ENCODE results near the gene LRP10. TPM values are rescaled to one million over a fixed set of nuclear protein-coding genes. Genes with fewer than 3 reads are reported as not detected.

The LRP10 gene
- total and polyA plus RNA-seq, 2 donors (not counting 1 experiment from before 2014, with no cell fraction given), result 99.7 to 120 TPM

DNA sequence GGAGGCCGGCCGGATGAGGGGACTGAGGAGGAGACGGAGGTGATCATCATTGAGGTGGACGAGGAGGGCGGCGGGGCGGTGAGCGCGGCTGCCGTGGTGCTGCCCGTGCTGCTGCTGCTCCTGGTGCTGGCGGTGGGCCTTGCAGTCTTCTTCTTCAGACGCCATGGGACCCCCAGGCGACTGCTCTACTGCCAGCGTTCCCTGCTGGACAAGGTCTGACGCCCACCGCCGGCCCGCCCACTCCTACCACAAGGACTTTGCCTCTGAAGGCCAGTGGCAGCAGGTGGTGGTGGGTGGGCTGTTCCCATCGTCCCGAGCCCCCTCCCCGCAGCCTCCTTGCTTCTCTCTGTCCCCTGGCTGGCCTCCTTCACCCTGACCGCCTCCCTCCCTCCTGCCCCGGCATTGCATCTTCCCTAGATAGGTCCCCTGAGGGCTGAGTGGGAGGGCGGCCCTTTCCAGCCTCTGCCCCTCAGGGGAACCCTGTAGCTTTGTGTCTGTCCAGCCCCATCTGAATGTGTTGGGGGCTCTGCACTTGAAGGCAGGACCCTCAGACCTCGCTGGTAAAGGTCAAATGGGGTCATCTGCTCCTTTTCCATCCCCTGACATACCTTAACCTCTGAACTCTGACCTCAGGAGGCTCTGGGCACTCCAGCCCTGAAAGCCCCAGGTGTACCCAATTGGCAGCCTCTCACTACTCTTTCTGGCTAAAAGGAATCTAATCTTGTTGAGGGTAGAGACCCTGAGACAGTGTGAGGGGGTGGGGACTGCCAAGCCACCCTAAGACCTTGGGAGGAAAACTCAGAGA lies 25.5 kb upstream of the LRP10 start:
- H3K36me3 ChIP-seq (replicated peaks in 1 of 2; ENCODE audit: control extremely low read depth in 1 of 2, control insufficient read depth in 1 of 2, extremely low read depth in 1 of 2, insufficient read depth in 2 of 2, low read length in 1 of 2), result no peaks in the 10 kb centered on the region
- intact Hi-C loops (cut with micrococcal nuclease), result no loop called here
- no peaks in the 10 kb centered on the region for H3K4me1 ChIP-seq (ENCODE audit: control insufficient read depth in 2 of 2, insufficient read depth in 2 of 2, low read length in 2 of 2)
- CTCF ChIA-PET, result no interaction called here
- 93% methylated on average over 14 of the region's 26 CpGs for WGBS (ENCODE audit: insufficient coverage)
- no peak overlapping the region for H3K4me3 ChIP-seq (ENCODE audit: control extremely low read depth in 1 of 5, extremely low read depth in 1 of 5, insufficient read depth in 1 of 5, low read depth in 2 of 5, low read length in 4 of 5)
- Mint-ChIP-seq H3K9me3 (ENCODE audit: insufficient read depth) (no peaks in the 10 kb centered on the region), H3K4me1 (no peaks in the 10 kb centered on the region), H3K4me3 (no peak overlapping the region), H3K27me3 (peaks cover 10% of the 10 kb centered on the region), H3K27ac (no peak overlapping the region)
- no peaks in the 10 kb centered on the region for H3K9me3 ChIP-seq (ENCODE audit: control extremely low read depth in 1 of 3, control insufficient read depth in 2 of 3, insufficient read depth in 1 of 3, low read length in 2 of 3)
- no peak overlapping the region for H2AFZ ChIP-seq (ENCODE audit: insufficient read depth, low read depth, low read length, poor library complexity, severe bottlenecking)
- no peak overlapping the region for H3K9ac ChIP-seq (ENCODE audit: low read length)
- no peaks in the 10 kb centered on the region for H3K79me2 ChIP-seq (ENCODE audit: control insufficient read depth, insufficient read depth, low read length)
- no peak for ATAC-seq (ENCODE audit: low read depth)
- TF ChIP-seq CTCF (IDR thresholded peaks at IDR 0.05) (no peak), EZH2 (IDR thresholded peaks at IDR 0.05; ENCODE audit: borderline replicate concordance, insufficient read depth, low read depth, low read length, poor library complexity, severe bottlenecking) (no peak)
- DNase-seq, result no peak
- POLR2A ChIA-PET, result no interaction called here
- no peak overlapping the region for H3K4me2 ChIP-seq (replicated peaks; ENCODE audit: low read depth, low read length, poor library complexity, severe bottlenecking)
- H3K27me3 ChIP-seq (replicated peaks in 1 of 4; ENCODE audit: control extremely low read depth in 1 of 4, control insufficient read depth in 3 of 4, insufficient read depth in 4 of 4, low read length in 3 of 4), result peaks cover 0 to 19% (median 0%) of the 10 kb centered on the region in 4 experiments
- H3K27ac ChIP-seq (ENCODE audit: low read length in 2 of 2), result no peak overlapping the region
- no peaks in the 10 kb centered on the region for H4K20me1 ChIP-seq (ENCODE audit: control insufficient read depth, insufficient read depth, low read length, poor library complexity, severe bottlenecking)

DNA sequence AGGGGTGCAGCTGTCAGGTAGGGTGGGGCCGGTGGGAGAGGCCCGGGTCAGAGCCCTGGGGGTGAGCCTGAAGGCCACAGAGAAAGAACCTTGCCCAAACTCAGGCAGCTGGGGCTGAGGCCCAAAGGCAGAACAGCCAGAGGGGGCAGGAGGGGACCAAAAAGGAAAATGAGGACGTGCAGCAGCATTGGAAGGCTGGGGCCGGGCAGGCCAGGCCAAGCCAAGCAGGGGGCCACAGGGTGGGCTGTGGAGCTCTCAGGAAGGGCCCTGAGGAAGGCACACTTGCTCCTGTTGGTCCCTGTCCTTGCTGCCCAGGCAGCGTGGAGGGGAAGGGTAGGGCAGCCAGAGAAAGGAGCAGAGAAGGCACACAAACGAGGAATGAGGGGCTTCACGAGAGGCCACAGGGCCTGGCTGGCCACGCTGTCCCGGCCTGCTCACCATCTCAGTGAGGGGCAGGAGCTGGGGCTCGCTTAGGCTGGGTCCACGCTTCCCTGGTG lies 24.7 kb upstream of the LRP10 start:
- WGBS (ENCODE audit: insufficient coverage), result 95% methylated on average over 11 of the region's 11 CpGs
- Histone ChIP-seq H3K4me3 (ENCODE audit: control extremely low read depth in 1 of 5, extremely low read depth in 1 of 5, insufficient read depth in 1 of 5, low read depth in 2 of 5, low read length in 4 of 5) (no peak overlapping the region), H3K79me2 (ENCODE audit: control insufficient read depth, insufficient read depth, low read length) (no peaks in the 10 kb centered on the region), H4K20me1 (ENCODE audit: control insufficient read depth, insufficient read depth, low read length, poor library complexity, severe bottlenecking) (no peaks in the 10 kb centered on the region), H3K4me2 (replicated peaks; ENCODE audit: low read depth, low read length, poor library complexity, severe bottlenecking) (no peak overlapping the region), H3K27me3 (replicated peaks in 1 of 4; ENCODE audit: control extremely low read depth in 1 of 4, control insufficient read depth in 3 of 4, insufficient read depth in 4 of 4, low read length in 3 of 4) (peaks cover 0 to 19% (median 0%) of the 10 kb centered on the region in 4 experiments), H3K27ac (ENCODE audit: low read length in 2 of 2) (no peak overlapping the region), H3K9me3 (ENCODE audit: control extremely low read depth in 1 of 3, control insufficient read depth in 2 of 3, insufficient read depth in 1 of 3, low read length in 2 of 3) (no peaks in the 10 kb centered on the region), H2AFZ (ENCODE audit: insufficient read depth, low read depth, low read length, poor library complexity, severe bottlenecking) (no peak overlapping the region), H3K36me3 (replicated peaks in 1 of 2; ENCODE audit: control extremely low read depth in 1 of 2, control insufficient read depth in 1 of 2, extremely low read depth in 1 of 2, insufficient read depth in 2 of 2, low read length in 1 of 2) (no peaks in the 10 kb centered on the region), H3K4me1 (ENCODE audit: control insufficient read depth in 2 of 2, insufficient read depth in 2 of 2, low read length in 2 of 2) (no peaks in the 10 kb centered on the region), H3K9ac (ENCODE audit: low read length) (no peak overlapping the region)
- H3K4me1 Mint-ChIP-seq, result no peaks in the 10 kb centered on the region
- TF ChIP-seq CTCF (IDR thresholded peaks at IDR 0.05), result no peak
- DNase-seq, result no peak
- H3K9me3 Mint-ChIP-seq (ENCODE audit: insufficient read depth), result no peaks in the 10 kb centered on the region
- ATAC-seq (ENCODE audit: low read depth), result no peak
- intact Hi-C loops (cut with micrococcal nuclease), result no loop called here
- no peak overlapping the region for H3K27ac Mint-ChIP-seq
- no peak overlapping the region for H3K4me3 Mint-ChIP-seq
- H3K27me3 Mint-ChIP-seq, result peaks cover 10% of the 10 kb centered on the region
- ChIA-PET POLR2A (no interaction called here), CTCF (interaction anchor here (8.9 to 12.0 kb wide), 2 partner anchors 15 to 25 kb away, joined by 90 to 207 read pairs; partner anchors contain the start of genes MMP14 and MRPL52)
